H1 (cell line): Measurements from ENCODE around the gene CBFA2T2. TPM values are rescaled to one million over a fixed set of nuclear protein-coding genes. Genes with fewer than 3 reads are reported as not detected.

Experiments
- CTCF ChIA-PET: fragments of 300-600 bp; sonication (Branson Sonifier 250); formaldehyde crosslinking; loops from one replicate; lab custom pipeline; 2021; ENCODE audit not compliant: partially characterized antibody; lab: Charles Lee
- POLR2A ChIA-PET: fragments of 300-600 bp; sonication (Branson Sonifier 250); formaldehyde crosslinking; loops from one replicate; lab custom pipeline; 2021; ENCODE audit warnings: inconsistent platforms; ENCODE audit not compliant: partially characterized antibody; lab: Charles Lee
- DNase-seq, 2 experiments: peaks; one replicate each; pipeline versions ENCODE4 v3.0.0 to v3.0.0-alpha.2; 2010 to 2022; ENCODE audit warnings: low spot score in 2 of 2, low read depth in 1 of 2, mixed read lengths in 1 of 2
- FAIRE-seq: peaks from 2 replicates; lab custom pipeline; 2011; peaks lifted over from hg19 to GRCh38; lab: Jason Lieb, UNC
- H2AFZ ChIP-seq: 2 replicates; pipeline ENCODE4 v1.8.1; 2012; ENCODE audit warnings: low read length, inconsistent platforms
- H2AK5ac ChIP-seq: 2 replicates; pipeline ENCODE4 v1.6.1; 2013; ENCODE audit warnings: low read depth, low read length
- H2BK120ac ChIP-seq: replicated peaks from 2 replicates; pipeline ENCODE3; 2013; ENCODE audit warnings: low read depth, low read length, inconsistent platforms
- H2BK12ac ChIP-seq: 2 replicates; pipeline ENCODE4 v1.6.1; 2013; ENCODE audit warnings: low read depth, low read length
- H2BK15ac ChIP-seq: 2 replicates; pipeline ENCODE4 v1.6.1; 2013; ENCODE audit warnings: low read length
- H2BK20ac ChIP-seq: 2 replicates; pipeline ENCODE4 v1.6.1; 2013; ENCODE audit warnings: low read length
- H2BK5ac ChIP-seq: 2 replicates; pipeline ENCODE4 v1.6.1; 2013; ENCODE audit warnings: low read depth, low read length
- H3K14ac ChIP-seq: 2 replicates; pipeline ENCODE4 v1.6.1; 2013; ENCODE audit warnings: inconsistent platforms; ENCODE audit not compliant: insufficient read length
- H3K18ac ChIP-seq: 2 replicates; pipeline ENCODE4 v1.6.1; 2013; ENCODE audit warnings: low read length; ENCODE audit errors: extremely low read depth
- H3K23ac ChIP-seq: 2 replicates; pipeline ENCODE4 v1.6.1; 2013; ENCODE audit warnings: inconsistent platforms; ENCODE audit not compliant: insufficient read length
- H3K23me2 ChIP-seq: 2 replicates; pipeline ENCODE4 v1.6.1; 2013; ENCODE audit warnings: low read depth, low read length
- H3K27ac ChIP-seq: 2 replicates; pipeline ENCODE4 v1.6.1; 2011; ENCODE audit warnings: low read depth, low read length, inconsistent platforms
- H3K27me3 ChIP-seq, 4 experiments: replicated peaks in 1 of 4; 1 replicate in 1 of 4; 2 replicates in 3 of 4; pipeline versions ENCODE4 v1.6.1 to v1.8.1; 2011 to 2013; ENCODE audit warnings: low read length in 3 of 4, mild to moderate bottlenecking in 3 of 4, inconsistent platforms in 2 of 4, mixed read lengths in 2 of 4, moderate library complexity in 1 of 4; ENCODE audit not compliant: control insufficient read depth in 3 of 4, insufficient read depth in 3 of 4; ENCODE audit errors: extremely low read depth in 1 of 4
- H3K36me3 ChIP-seq, 4 experiments: 2 replicates each; pipeline versions ENCODE4 v1.6.1 to v1.8.1; 2011 to 2013; ENCODE audit warnings: mild to moderate bottlenecking in 4 of 4, low read length in 3 of 4, moderate library complexity in 2 of 4, control low read depth in 1 of 4, inconsistent platforms in 1 of 4; ENCODE audit not compliant: insufficient read depth in 4 of 4, control insufficient read depth in 2 of 4
- H3K4ac ChIP-seq: replicated peaks from 2 replicates; pipeline ENCODE3; 2013; ENCODE audit warnings: low read length, low read depth, mixed read lengths, inconsistent platforms; ENCODE audit not compliant: insufficient read length
- H3K4me1 ChIP-seq, 4 experiments: replicated peaks in 1 of 4; 1 replicate in 1 of 4; 2 replicates in 3 of 4; pipeline versions ENCODE4 v1.6.1 to v1.8.1; 2011 to 2013; ENCODE audit warnings: low read length in 3 of 4, inconsistent platforms in 2 of 4, mixed read lengths in 1 of 4; ENCODE audit not compliant: insufficient read depth in 4 of 4, control insufficient read depth in 3 of 4
- H3K4me2 ChIP-seq, 2 experiments: 2 replicates each; pipeline versions ENCODE4 v1.6.1 to v1.8.1; 2011 to 2013; ENCODE audit warnings: low read depth in 2 of 2, low read length in 2 of 2, control low read depth in 1 of 2, inconsistent platforms in 1 of 2, mild to moderate bottlenecking in 1 of 2; ENCODE audit not compliant: insufficient read depth in 1 of 2
- H3K4me3 ChIP-seq, 4 experiments: fragments of 200-600, 300-600 bp in 1 of 4; sonication (generic), shearing (Covaris generic), sonication (Bioruptor Twin) in 1 of 4; 2 replicates each; pipeline versions ENCODE4 v1.5.1 to v1.8.1; 2011 to 2016; ENCODE audit warnings: low read length in 4 of 4, low read depth in 3 of 4, control low read depth in 2 of 4, inconsistent platforms in 2 of 4, mild to moderate bottlenecking in 2 of 4, mixed read lengths in 1 of 4, moderate library complexity in 1 of 4; ENCODE audit not compliant: insufficient read depth in 2 of 4; ENCODE audit errors: extremely low read depth in 1 of 4
- H3K56ac ChIP-seq: replicated peaks from 2 replicates; pipeline ENCODE3; 2013; ENCODE audit warnings: low read depth, mild to moderate bottlenecking, mixed read lengths, low read length, inconsistent platforms; ENCODE audit not compliant: insufficient read length
- H3K79me1 ChIP-seq: 2 replicates; pipeline ENCODE4 v1.6.1; 2013; ENCODE audit warnings: low read depth, low read length, control low read depth
- H3K79me2 ChIP-seq, 2 experiments: 2 replicates each; pipeline versions ENCODE4 v1.6.1 to v1.8.1; 2012 to 2013; ENCODE audit warnings: low read length in 2 of 2, mild to moderate bottlenecking in 2 of 2, inconsistent platforms in 1 of 2; ENCODE audit not compliant: insufficient read depth in 2 of 2, control insufficient read depth in 1 of 2
- H3K9ac ChIP-seq, 4 experiments: replicated peaks in 1 of 4; 1 replicate in 1 of 4; 2 replicates in 3 of 4; pipeline versions ENCODE4 v1.6.1 to v1.8.1; 2011 to 2013; ENCODE audit warnings: low read depth in 3 of 4, low read length in 3 of 4, control low read depth in 2 of 4, mild to moderate bottlenecking in 2 of 4, moderate library complexity in 2 of 4, inconsistent platforms in 1 of 4; ENCODE audit errors: extremely low read depth in 1 of 4
- H3K9me3 ChIP-seq, 2 experiments: 2 replicates each; pipeline versions ENCODE4 v1.6.1 to v1.8.1; 2012 to 2013; ENCODE audit warnings: mild to moderate bottlenecking in 2 of 2, moderate library complexity in 2 of 2, control low read depth in 1 of 2, inconsistent platforms in 1 of 2, low read depth in 1 of 2, low read length in 1 of 2, mixed read lengths in 1 of 2; ENCODE audit not compliant: insufficient read depth in 2 of 2
- H4K20me1 ChIP-seq, 2 experiments: replicated peaks in 1 of 2; 2 replicates each; pipeline versions ENCODE3 to v1.8.1; 2011 to 2013; ENCODE audit warnings: inconsistent platforms in 2 of 2, low read length in 2 of 2, mild to moderate bottlenecking in 1 of 2; ENCODE audit not compliant: insufficient read depth in 2 of 2, control insufficient read depth in 1 of 2
- H4K5ac ChIP-seq: 2 replicates; pipeline ENCODE4 v1.6.1; 2013; ENCODE audit warnings: low read length, low read depth, mixed read lengths, inconsistent platforms; ENCODE audit not compliant: insufficient read length
- H4K8ac ChIP-seq: 2 replicates; pipeline ENCODE4 v1.8.0; 2013; ENCODE audit warnings: mild to moderate bottlenecking, moderate library complexity, low read length, inconsistent platforms; ENCODE audit not compliant: insufficient read depth; ENCODE audit errors: extremely low read depth
- H4K91ac ChIP-seq: replicated peaks from 2 replicates; pipeline ENCODE3; 2013; ENCODE audit warnings: low read length, mixed read lengths, inconsistent platforms; ENCODE audit not compliant: insufficient read length
- EGR1 ChIP-seq: IDR thresholded peaks from 2 replicates; pipeline ENCODE4 v1.6.1; 2011; ENCODE audit warnings: low read depth, low read length, borderline replicate concordance
- RAD21 ChIP-seq, 2 experiments: IDR thresholded peaks in 1 of 2; conservative IDR thresholded peaks in 1 of 2; 2 replicates each; pipeline ENCODE4 v1.6.1; 2011; ENCODE audit warnings: low read depth in 2 of 2, low read length in 2 of 2, improper control_type of control experiment in 1 of 2, inconsistent platforms in 1 of 2, mild to moderate bottlenecking in 1 of 2, moderate library complexity in 1 of 2
- SP2 ChIP-seq: IDR thresholded peaks from 2 replicates; pipeline ENCODE4 v1.6.1; 2012; ENCODE audit warnings: mild to moderate bottlenecking, low read length, inconsistent platforms
- polyA plus RNA-seq, 7 experiments: library from polyadenylated mRNA; depleted of rRNA in 3 of 7; stranded (reverse) in 5 of 7; unstranded in 2 of 7; fragments of >200 nt in 5 of 7; fragments of 200-250 nt in 2 of 7; gene quantifications; 1 replicate in 5 of 7; 2 replicates in 1 of 7; 4 replicates in 1 of 7; pipeline versions ENCODE4 v1.2.1 to v1.2.3, GENCODE V29; 2011 to 2013; ENCODE audit warnings: missing spikeins in 2 of 7, mixed read lengths in 2 of 7
- total RNA-seq: library from RNA; stranded (reverse); fragmentation: NEBNext Ultra II Directional; extraction: Animal tissue kit (Norgen Biotek cat#: 25700); gene quantifications from 2 replicates; pipeline ENCODE4 v1.2.1, GENCODE V29; 2021
- TF ChIP-seq, protein P1 (sequence below), 3 experiments: IDR thresholded peaks; 1 replicate in 2 of 3; 2 replicates in 1 of 3; pipeline versions ENCODE4 v1.5.1 to v1.6.1; 2011; ENCODE audit warnings: low read length in 3 of 3, mild to moderate bottlenecking in 3 of 3, inconsistent platforms in 2 of 3, low read depth in 1 of 3, moderate library complexity in 1 of 3; ENCODE audit not compliant: insufficient read depth in 1 of 3; ENCODE audit errors: control extremely low read depth in 1 of 3

Gene CBFA2T2
- total and polyA plus RNA-seq, 2 of the 8 experiments (the other 6 are each of a cell fraction or from before 2014, with no cell fraction given), result 11.6 to 12.9 TPM

GRCh38 chr20:33589059-33589458, 99.2 kb downstream of the CBFA2T2 start:
- H4K5ac ChIP-seq, result no peak overlapping the region
- DNase-seq (no peak), FAIRE-seq (no peak)
- H3K23ac ChIP-seq, result no peak overlapping the region
- H3K27me3 ChIP-seq, result no peaks in the 10 kb centered on the region
- H3K27ac ChIP-seq, result no peak overlapping the region
- no peaks in the 10 kb centered on the region for H3K4me1 ChIP-seq
- no peak overlapping the region for H3K4ac ChIP-seq
- no peaks in the 10 kb centered on the region for H3K79me1 ChIP-seq
- no peak overlapping the region for H2BK20ac ChIP-seq
- no peaks in the 10 kb centered on the region for H4K20me1 ChIP-seq
- H2AK5ac ChIP-seq, result no peak overlapping the region
- no peak overlapping the region for H3K4me3 ChIP-seq
- no peaks in the 10 kb centered on the region for H3K79me2 ChIP-seq
- ChIA-PET CTCF (interaction anchor here (0.7 to 1.3 kb wide), 5 partner anchors 8 to 134 kb away, joined by 3 to 5 read pairs (median 4); no protein-coding TSS in a partner anchor), POLR2A (no interaction called here)
- H4K91ac ChIP-seq, result no peak overlapping the region
- no peak overlapping the region for H2BK120ac ChIP-seq
- H2BK5ac ChIP-seq, result no peak overlapping the region
- no peak overlapping the region for H3K56ac ChIP-seq
- H3K36me3 ChIP-seq, result no peaks in the 10 kb centered on the region
- H3K9ac ChIP-seq, result no peak overlapping the region
- H3K23me2 ChIP-seq, result no peaks in the 10 kb centered on the region
- no peak overlapping the region for H2BK15ac ChIP-seq
- H2AFZ ChIP-seq, result no peak overlapping the region
- no peak overlapping the region for H3K4me2 ChIP-seq
- H4K8ac ChIP-seq, result no peak overlapping the region
- no peak overlapping the region for H3K14ac ChIP-seq
- H3K9me3 ChIP-seq, result no peaks in the 10 kb centered on the region
- no peak overlapping the region for H3K18ac ChIP-seq
- no peak overlapping the region for H2BK12ac ChIP-seq
- TF ChIP-seq RAD21 (IDR thresholded peaks at IDR 0.05 in 1 of 2, conservative IDR thresholded peaks at IDR 0.05 in 1 of 2; ENCODE audit: low read depth in 2 of 2, low read length in 2 of 2), result no peak
- TF ChIP-seq SP2, result no peak
- TF ChIP-seq, protein P1, sequence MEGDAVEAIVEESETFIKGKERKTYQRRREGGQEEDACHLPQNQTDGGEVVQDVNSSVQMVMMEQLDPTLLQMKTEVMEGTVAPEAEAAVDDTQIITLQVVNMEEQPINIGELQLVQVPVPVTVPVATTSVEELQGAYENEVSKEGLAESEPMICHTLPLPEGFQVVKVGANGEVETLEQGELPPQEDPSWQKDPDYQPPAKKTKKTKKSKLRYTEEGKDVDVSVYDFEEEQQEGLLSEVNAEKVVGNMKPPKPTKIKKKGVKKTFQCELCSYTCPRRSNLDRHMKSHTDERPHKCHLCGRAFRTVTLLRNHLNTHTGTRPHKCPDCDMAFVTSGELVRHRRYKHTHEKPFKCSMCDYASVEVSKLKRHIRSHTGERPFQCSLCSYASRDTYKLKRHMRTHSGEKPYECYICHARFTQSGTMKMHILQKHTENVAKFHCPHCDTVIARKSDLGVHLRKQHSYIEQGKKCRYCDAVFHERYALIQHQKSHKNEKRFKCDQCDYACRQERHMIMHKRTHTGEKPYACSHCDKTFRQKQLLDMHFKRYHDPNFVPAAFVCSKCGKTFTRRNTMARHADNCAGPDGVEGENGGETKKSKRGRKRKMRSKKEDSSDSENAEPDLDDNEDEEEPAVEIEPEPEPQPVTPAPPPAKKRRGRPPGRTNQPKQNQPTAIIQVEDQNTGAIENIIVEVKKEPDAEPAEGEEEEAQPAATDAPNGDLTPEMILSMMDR (IDR thresholded peaks at IDR 0.05; ENCODE audit: control extremely low read depth in 1 of 3, insufficient read depth in 1 of 3, low read depth in 1 of 3, low read length in 3 of 3), result no peak
- TF ChIP-seq EGR1, result no peak
